ENCODE results near the gene SPOP. TPM values are rescaled to one million over a fixed set of nuclear protein-coding genes. Genes with fewer than 3 reads are reported as not detected.

SPOP gene
- total and polyA plus RNA-seq, 2 of the 4 experiments (the other 2 are of a cell fraction) = 24.9 to 47.5 TPM

- TF ChIP-seq MXI1 (IDR thresholded peaks at IDR 0.05; ENCODE audit: borderline replicate concordance, low read depth, low read length) (peak; percentile 73; the same call in 1 of the 2 replicates), CHD1 (IDR thresholded peaks at IDR 0.05; ENCODE audit: low read depth, low read length) (no peak), MAZ (IDR thresholded peaks at IDR 0.05; ENCODE audit: borderline replicate concordance, low read depth, low read length) (no peak)
These were observed 564 bp downstream of the SPOP start (continued) for GRCh38 chr17:49677134-49677932.

DNA sequence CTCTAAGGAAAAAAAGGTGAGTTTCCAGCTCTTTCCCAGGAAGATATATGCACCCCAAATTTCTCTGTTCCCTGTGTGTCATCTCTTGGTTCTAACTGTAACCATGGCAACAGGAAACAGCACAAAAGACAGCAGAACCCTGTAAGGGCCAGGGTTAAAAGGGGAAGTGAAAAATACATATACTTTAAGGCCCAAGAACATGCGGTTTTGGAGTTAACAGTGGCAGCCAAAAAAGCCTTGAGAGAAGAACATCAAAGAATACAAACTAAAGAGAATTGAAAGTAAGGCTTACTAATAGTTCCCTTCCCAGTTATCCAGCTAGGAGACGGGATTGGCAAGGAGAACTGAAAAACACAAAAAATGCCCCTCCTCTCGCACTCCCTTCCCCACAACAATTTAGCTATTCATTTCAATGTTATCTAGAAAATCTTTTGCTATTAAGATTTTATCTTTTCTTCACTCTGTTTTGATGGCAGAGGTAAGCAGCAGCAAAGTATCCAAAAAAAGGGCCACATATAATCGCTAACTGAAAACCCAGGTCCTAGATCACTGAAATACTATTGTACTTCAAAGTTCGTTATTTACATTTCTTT lies 1.5 kb downstream of the SPOP start:
- H3K4me1 ChIP-seq (ENCODE audit: control insufficient read depth, insufficient read depth, low read length) = peaks cover 4% of the 10 kb centered on the region; the same call in 1 of the 2 replicates
- TSS peak; percentile 20 for BruUV-seq (replicated peaks)
- intact Hi-C loops (cut with micrococcal nuclease) = loop anchor here (5.0 kb wide), 2 partner anchors 49 to 104 kb away; no protein-coding TSS in a partner anchor
- no peak overlapping the region for H3K18ac ChIP-seq (ENCODE audit: low read depth, low read length)
- DNase-seq (peak; percentile 38), ATAC-seq (ENCODE audit: low read depth) (no peak)
- 0 out of 2 replicates have a peak, but pooled peaks cover 2% of the 10 kb centered on the region for H3K9me1 ChIP-seq (ENCODE audit: insufficient read depth, low read length)
- no peak overlapping the region for H3K14ac ChIP-seq (replicated peaks; ENCODE audit: low read depth, low read length)
- dilution Hi-C loops (cut with HindIII; ENCODE audit: low sequenced_read_pairs, unreplicated experiment) = no loop called here
- CTCF ChIA-PET = no interaction called here
- H3K27ac ChIP-seq (ENCODE audit: insufficient read depth, low read length) = no peak overlapping the region
- H2AFZ ChIP-seq (replicated peaks; ENCODE audit: low read length, poor library complexity) = no peak overlapping the region
- no peak overlapping the region for H4K8ac ChIP-seq (ENCODE audit: low read depth in 2 of 2, low read length in 2 of 2)
- H2AK5ac ChIP-seq (ENCODE audit: low read depth, low read length) = no peak overlapping the region
- no peaks in the 10 kb centered on the region for H3K36me3 ChIP-seq (ENCODE audit: control insufficient read depth, insufficient read depth, low read length)
- H2AK9ac ChIP-seq (replicated peaks; ENCODE audit: low read depth, low read length, poor library complexity) = no peak overlapping the region
- H2BK20ac ChIP-seq (ENCODE audit: low read depth, low read length) = no peak overlapping the region
- H3K4me3 ChIP-seq (ENCODE audit: insufficient read depth, low read depth, low read length) = peak overlapping the region; percentile 69
- H2BK5ac ChIP-seq (ENCODE audit: low read depth, low read length, poor library complexity, severe bottlenecking) = no peak overlapping the region
- peak overlapping the region; percentile 92; the same call in 1 of the 2 replicates for H3K9ac ChIP-seq (ENCODE audit: low read depth, low read length)
- H3K4me2 ChIP-seq (ENCODE audit: low read depth, low read length) = peak overlapping the region; percentile 99
- peaks cover 19 to 41% of the 10 kb centered on the region in 2 experiments for H3K79me1 ChIP-seq (ENCODE audit: low read depth in 1 of 2, low read length in 2 of 2)
- H4K91ac ChIP-seq (ENCODE audit: insufficient read depth, low read depth, low read length) = no peak overlapping the region
- in situ Hi-C loops (cut with MboI; ENCODE audit: low sequenced_read_pairs) = no loop called here
- no peak overlapping the region; the same call in 1 of the 2 replicates for H3K4ac ChIP-seq (ENCODE audit: low read depth, low read length)
- TF ChIP-seq USF2 (IDR thresholded peaks at IDR 0.05; ENCODE audit: low read depth, low read length) (no peak), BHLHE40 (IDR thresholded peaks at IDR 0.05; ENCODE audit: low read depth, low read length) (no peak), RAD21 (IDR thresholded peaks at IDR 0.05; ENCODE audit: low read length) (no peak)
- H4K5ac ChIP-seq (ENCODE audit: low read depth, low read length) = peak overlapping the region; percentile 10; the same call in 1 of the 2 replicates
- POLR2A ChIA-PET (ENCODE audit: unreplicated experiment) = no interaction called here
- H2BK120ac ChIP-seq (ENCODE audit: low read depth, low read length) = no peak overlapping the region
- H4K20me1 ChIP-seq (ENCODE audit: insufficient read depth, low read length) = peaks cover 31% of the 10 kb centered on the region
- H3K23ac ChIP-seq (ENCODE audit: low read depth, low read length) = peak overlapping the region; percentile 14; the same call in 1 of the 2 replicates
- H3K56ac ChIP-seq (ENCODE audit: extremely low read depth, insufficient read depth, low read length) = no peak overlapping the region
- H2BK15ac ChIP-seq (ENCODE audit: low read depth, low read length) = no peak overlapping the region
- 63% methylated on average over 2 of the region's 5 CpGs; no CpG with 5 or more reads in 1 of the 2 experiments for WGBS, 2 experiments (ENCODE audit: extremely low coverage in 2 of 2, insufficient read length in 1 of 2)
- no peaks in the 10 kb centered on the region for H3K27me3 ChIP-seq (ENCODE audit: control insufficient read depth, insufficient read depth, low read length)
- no peaks in the 10 kb centered on the region for H3K9me3 ChIP-seq (ENCODE audit: control insufficient read depth, insufficient read depth, low read length)
